Measurements from ENCODE around the gene SSC5D.

DNA sequence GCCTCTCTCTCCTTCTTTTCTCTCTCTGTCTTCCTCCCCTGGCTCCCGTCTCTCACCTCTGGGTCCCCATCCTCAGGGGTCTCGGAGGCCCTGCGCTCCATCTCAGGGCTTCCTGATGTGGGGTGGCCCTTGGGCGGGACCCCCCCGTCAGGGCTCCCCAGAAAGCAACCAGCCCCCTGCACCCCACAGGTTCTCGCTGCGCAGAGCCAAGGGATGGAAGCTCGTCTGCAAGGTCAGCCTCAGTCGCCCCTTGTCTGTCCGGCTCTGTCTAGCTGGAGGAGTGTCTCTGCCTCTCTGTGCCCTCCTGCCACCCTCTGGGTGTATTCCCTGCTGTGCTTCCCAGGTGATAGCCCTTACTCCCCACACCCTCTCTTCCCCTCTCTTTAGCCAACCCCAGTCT, 57.2 kb downstream of the SSC5D start, which contains the start of gene SBK3:
- TF ChIP-seq, protein P1, sequence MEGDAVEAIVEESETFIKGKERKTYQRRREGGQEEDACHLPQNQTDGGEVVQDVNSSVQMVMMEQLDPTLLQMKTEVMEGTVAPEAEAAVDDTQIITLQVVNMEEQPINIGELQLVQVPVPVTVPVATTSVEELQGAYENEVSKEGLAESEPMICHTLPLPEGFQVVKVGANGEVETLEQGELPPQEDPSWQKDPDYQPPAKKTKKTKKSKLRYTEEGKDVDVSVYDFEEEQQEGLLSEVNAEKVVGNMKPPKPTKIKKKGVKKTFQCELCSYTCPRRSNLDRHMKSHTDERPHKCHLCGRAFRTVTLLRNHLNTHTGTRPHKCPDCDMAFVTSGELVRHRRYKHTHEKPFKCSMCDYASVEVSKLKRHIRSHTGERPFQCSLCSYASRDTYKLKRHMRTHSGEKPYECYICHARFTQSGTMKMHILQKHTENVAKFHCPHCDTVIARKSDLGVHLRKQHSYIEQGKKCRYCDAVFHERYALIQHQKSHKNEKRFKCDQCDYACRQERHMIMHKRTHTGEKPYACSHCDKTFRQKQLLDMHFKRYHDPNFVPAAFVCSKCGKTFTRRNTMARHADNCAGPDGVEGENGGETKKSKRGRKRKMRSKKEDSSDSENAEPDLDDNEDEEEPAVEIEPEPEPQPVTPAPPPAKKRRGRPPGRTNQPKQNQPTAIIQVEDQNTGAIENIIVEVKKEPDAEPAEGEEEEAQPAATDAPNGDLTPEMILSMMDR (IDR thresholded peaks at IDR 0.05): no peak
- TF ChIP-seq ZFX (IDR thresholded peaks at IDR 0.05; ENCODE audit: borderline replicate concordance): no peak

All from 22Rv1 (cell line).